Measurements from ENCODE around the gene AKT3. TPM values are rescaled to one million over a fixed set of nuclear protein-coding genes. Genes with fewer than 3 reads are reported as not detected.

Gene AKT3
- 25.4 and 45.4 TPM in 2 replicates for total RNA-seq (ENCODE audit: low replicate concordance)

DNA sequence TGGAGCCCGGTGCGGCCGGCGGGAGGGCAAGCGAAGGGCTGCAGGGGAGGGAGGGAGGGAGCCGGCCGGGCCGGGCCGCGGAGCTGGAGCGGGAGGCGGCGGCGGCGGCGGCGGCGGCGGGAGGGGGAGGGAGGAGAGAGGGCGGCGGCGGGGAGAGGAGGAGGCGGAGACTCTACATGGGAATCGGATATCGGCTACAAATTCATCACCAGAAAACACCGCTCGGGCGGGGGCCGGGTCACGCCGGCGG lies at the start of gene AKT3:
TSS of gene AKT3 (minus strand) at position 42 of the 250 bp plus-strand sequence. CDS start 7,073 bp downstream, outside the sequence.

Other genes with a start within 250 kb of the AKT3 start
- gene ZBTB18, start 201.0 kb upstream of the AKT3 start, total RNA-seq (ENCODE audit: low replicate concordance), result 6.8 and 14.7 TPM in 2 replicates

Data from smooth muscle cell of the coronary artery (primary cell).